Uterus (tissue), 4 donors: ENCODE data around the gene NKX1-2. TPM values are rescaled to one million over a fixed set of nuclear protein-coding genes. Genes with fewer than 3 reads are reported as not detected.

ENCODE experiments used
- DNase-seq, 2 donors: peaks; one replicate each; pipeline ENCODE4 v3.0.0-alpha.2; 2019 to 2020
- H3K27ac ChIP-seq, 2 donors: fragments of 200-600 bp; sonication (generic); 1 replicate in 1 of 2; 2 replicates in 1 of 2; pipeline ENCODE4 v1.5.1; 2016 to 2018
- H3K27me3 ChIP-seq, 2 donors: fragments of 200-600 bp; sonication (generic); one replicate each; pipeline ENCODE4 v1.5.1; 2018 to 2019; ENCODE audit warnings: control low read depth in 1 of 2
- H3K36me3 ChIP-seq, 2 donors: fragments of 200-600 bp; sonication (generic); one replicate each; pipeline ENCODE4 v1.5.1; 2019; ENCODE audit warnings: control low read depth in 1 of 2
- H3K4me1 ChIP-seq, 2 donors: fragments of 200-600 bp; sonication (generic); one replicate each; pipeline ENCODE4 v1.5.1; 2018 to 2019; ENCODE audit warnings: control low read depth in 1 of 2
- H3K4me3 ChIP-seq, 2 donors: fragments of 200-600 bp; sonication (generic); 1 replicate in 1 of 2; 2 replicates in 1 of 2; pipeline ENCODE4 v1.5.1; 2018 to 2019; ENCODE audit warnings: mild to moderate bottlenecking in 1 of 2
- H3K9me3 ChIP-seq, 2 donors: fragments of 200-600 bp; sonication (generic); one replicate each; pipeline ENCODE4 v1.5.1; 2019; ENCODE audit warnings: control low read depth in 1 of 2
- CTCF ChIP-seq, 4 experiments: fragments of 200-600 bp in 2 of 4; fragments of 450-650 bp in 2 of 4; sonication (generic) in 2 of 4; IDR thresholded peaks; one replicate each; pipeline ENCODE4 v1.5.1; 2016 to 2019; ENCODE audit warnings: antibody characterized with exemption in 4 of 4, mild to moderate bottlenecking in 2 of 4, moderate library complexity in 1 of 4
- POLR2A ChIP-seq, 2 donors: fragments of 450-650 bp; IDR thresholded peaks; one replicate each; pipeline ENCODE4 v1.6.1; 2016; ENCODE audit warnings: antibody characterized with exemption in 2 of 2, mild to moderate bottlenecking in 1 of 2, moderate library complexity in 1 of 2
- intact Hi-C: fragments of 100-400 bp; cut with DNase I; formaldehyde crosslinking; loops from one replicate; pipeline ENCODE4 v1.15.1; 2023; ENCODE audit warnings: low total_unique reads
- total RNA-seq, 4 donors: library from RNA; depleted of rRNA in 3 of 4; stranded (reverse); fragments of >200 nt in 3 of 4; gene quantifications; one replicate each; pipeline versions ENCODE4 v1.1.0 to v1.2.4, GENCODE V29; 2014 to 2023
- donor health status: DM: yes; HTN: yes; CAD: no.

Gene NKX1-2
- total RNA-seq, 4 donors from 2014 or later: not detected

- no peak overlapping the region for H3K4me3 ChIP-seq
- no peak for DNase-seq
- H3K4me1 ChIP-seq: no peaks in the 10 kb centered on the region
- intact Hi-C loops: no loop called here
- no peaks in the 10 kb centered on the region for H3K36me3 ChIP-seq
- H3K9me3 ChIP-seq: no peaks in the 10 kb centered on the region
- no peak overlapping the region for H3K27ac ChIP-seq
- H3K27me3 ChIP-seq: no peaks in the 10 kb centered on the region
- no peak for TF ChIP-seq POLR2A (IDR thresholded peaks at IDR 0.05)
- no peak for TF ChIP-seq CTCF (IDR thresholded peaks at IDR 0.05)
Observed at GRCh38 chr10:124482876-124483275, 33.0 kb upstream of the NKX1-2 start.

- H3K4me3 ChIP-seq: no peak overlapping the region
- no peak overlapping the region for H3K27ac ChIP-seq
- intact Hi-C loops: no loop called here
- H3K9me3 ChIP-seq: no peaks in the 10 kb centered on the region
- H3K4me1 ChIP-seq: no peaks in the 10 kb centered on the region
- no peaks in the 10 kb centered on the region for H3K27me3 ChIP-seq
- TF ChIP-seq CTCF (IDR thresholded peaks at IDR 0.05) (no peak), POLR2A (IDR thresholded peaks at IDR 0.05) (no peak)
- no peak for DNase-seq
- no peaks in the 10 kb centered on the region for H3K36me3 ChIP-seq
Observed at GRCh38 chr10:124482236-124482800, 32.5 kb upstream of the NKX1-2 start.

- TF ChIP-seq CTCF (IDR thresholded peaks at IDR 0.05): no peak
- TF ChIP-seq POLR2A (IDR thresholded peaks at IDR 0.05): no peak
- no peaks in the 10 kb centered on the region for H3K4me1 ChIP-seq
- no peak overlapping the region for H3K27ac ChIP-seq
- intact Hi-C loops: no loop called here
- H3K4me3 ChIP-seq: no peak overlapping the region
- no peaks in the 10 kb centered on the region for H3K9me3 ChIP-seq
- no peaks in the 10 kb centered on the region for H3K36me3 ChIP-seq
- no peak for DNase-seq
- H3K27me3 ChIP-seq: no peaks in the 10 kb centered on the region
Observed at GRCh38 chr10:124481717-124482116, 31.9 kb upstream of the NKX1-2 start.

- Histone ChIP-seq H3K27ac (no peak overlapping the region), H3K4me3 (no peak overlapping the region), H3K4me1 (no peaks in the 10 kb centered on the region), H3K36me3 (no peaks in the 10 kb centered on the region), H3K27me3 (no peaks in the 10 kb centered on the region), H3K9me3 (no peaks in the 10 kb centered on the region)
- no peak for DNase-seq
- no peak for TF ChIP-seq CTCF (IDR thresholded peaks at IDR 0.05)
- TF ChIP-seq POLR2A (IDR thresholded peaks at IDR 0.05): no peak
- intact Hi-C loops: no loop called here
Observed at GRCh38 chr10:124480860-124481259, 31.0 kb upstream of the NKX1-2 start.

GRCh38 chr10:124478515-124478914 lies 28.7 kb upstream of the NKX1-2 start:
- Histone ChIP-seq H3K4me1 (no peaks in the 10 kb centered on the region), H3K36me3 (no peaks in the 10 kb centered on the region), H3K27ac (no peak overlapping the region), H3K4me3 (no peak overlapping the region), H3K9me3 (no peaks in the 10 kb centered on the region), H3K27me3 (no peaks in the 10 kb centered on the region)
- intact Hi-C loops: no loop called here
- no peak for DNase-seq
- no peak for TF ChIP-seq POLR2A (IDR thresholded peaks at IDR 0.05)
- TF ChIP-seq CTCF (IDR thresholded peaks at IDR 0.05): no peak
